ENCODE measurements around the gene DENND1A.

Gene DENND1A

DNA sequence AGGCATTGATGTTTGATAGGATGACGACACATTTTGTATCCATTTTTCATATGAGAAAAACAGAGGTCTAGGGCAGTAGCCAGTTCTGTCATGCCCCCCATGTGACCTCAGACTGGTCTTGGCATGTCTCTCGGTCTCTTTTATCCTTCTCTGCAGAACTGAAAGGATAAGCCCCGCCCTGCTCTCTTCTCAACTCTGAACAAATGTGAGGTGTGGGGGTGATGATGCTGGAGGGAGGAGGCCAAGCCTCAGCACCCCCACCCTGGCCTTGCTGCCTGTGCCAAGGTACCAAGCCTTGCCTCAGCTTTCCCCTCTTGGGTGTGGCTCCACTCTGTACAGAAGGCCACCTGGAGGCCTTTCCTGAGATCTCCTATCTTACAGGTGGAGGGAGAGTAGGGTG lies 593.5 kb downstream of the DENND1A start:
- H3K4me1 ChIP-seq (ENCODE audit: insufficient read depth, low read length, poor library complexity, severe bottlenecking), result peaks cover 16% of the 10 kb centered on the region
- H3K4me3 ChIP-seq (ENCODE audit: low read length, poor library complexity, severe bottlenecking), result no peak overlapping the region
- H3K9me3 ChIP-seq (ENCODE audit: insufficient read depth, low read depth, low read length), result no peaks in the 10 kb centered on the region
- no peak overlapping the region for H3K4me2 ChIP-seq (ENCODE audit: low read depth, low read length, poor library complexity, severe bottlenecking)
- no peaks in the 10 kb centered on the region for H3K27me3 ChIP-seq (ENCODE audit: insufficient read depth, low read length, poor library complexity, severe bottlenecking)
- H3K36me3 ChIP-seq (ENCODE audit: insufficient read depth, low read length), result no peaks in the 10 kb centered on the region
- no peak overlapping the region for H2AFZ ChIP-seq (ENCODE audit: low read length)
- TF ChIP-seq CTCF (conservative IDR thresholded peaks at IDR 0.05; ENCODE audit: low read length) (no peak), EZH2phosphoT487 (IDR thresholded peaks at IDR 0.05; ENCODE audit: borderline replicate concordance) (no peak)
- H3K9ac ChIP-seq (ENCODE audit: low read depth, low read length, poor library complexity, severe bottlenecking), result no peak overlapping the region
- no peaks in the 10 kb centered on the region for H3K79me2 ChIP-seq (ENCODE audit: insufficient read depth, low read length)
- H4K20me1 ChIP-seq (ENCODE audit: insufficient read depth, low read length, poor library complexity, severe bottlenecking), result no peaks in the 10 kb centered on the region
- H3K9me2 ChIP-seq (replicated peaks; ENCODE audit: low read depth, low read length), result no peaks in the 10 kb centered on the region
- H3F3A ChIP-seq (ENCODE audit: low read depth), result no peaks in the 10 kb centered on the region

DNA sequence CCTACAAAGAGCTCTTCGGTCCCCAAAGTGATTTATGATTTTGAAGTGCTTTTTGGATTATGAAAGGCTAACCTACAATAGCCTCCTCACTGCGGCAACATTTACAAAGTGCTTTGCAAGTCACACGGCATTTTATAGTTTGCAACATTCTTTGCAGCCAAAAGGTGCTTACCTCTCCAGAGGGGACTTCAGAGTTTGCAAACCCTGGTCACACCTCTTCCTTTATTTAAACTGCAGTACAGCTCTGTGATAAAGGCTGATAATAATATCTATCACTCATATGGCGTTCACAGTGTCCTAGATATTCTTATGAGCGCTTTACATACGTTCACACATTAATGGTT lies 594.0 kb downstream of the DENND1A start:
- no peak for TF ChIP-seq CTCF (conservative IDR thresholded peaks at IDR 0.05; ENCODE audit: low read length)
- no peak for TF ChIP-seq EZH2phosphoT487 (IDR thresholded peaks at IDR 0.05; ENCODE audit: borderline replicate concordance)
- no peak overlapping the region for H3K4me3 ChIP-seq (ENCODE audit: low read length, poor library complexity, severe bottlenecking)
- no peaks in the 10 kb centered on the region for H3K79me2 ChIP-seq (ENCODE audit: insufficient read depth, low read length)
- H3K27me3 ChIP-seq (ENCODE audit: insufficient read depth, low read length, poor library complexity, severe bottlenecking), result no peaks in the 10 kb centered on the region
- H3F3A ChIP-seq (ENCODE audit: low read depth), result no peaks in the 10 kb centered on the region
- no peaks in the 10 kb centered on the region for H3K9me2 ChIP-seq (replicated peaks; ENCODE audit: low read depth, low read length)
- H4K20me1 ChIP-seq (ENCODE audit: insufficient read depth, low read length, poor library complexity, severe bottlenecking), result no peaks in the 10 kb centered on the region
- no peak overlapping the region for H3K9ac ChIP-seq (ENCODE audit: low read depth, low read length, poor library complexity, severe bottlenecking)
- H3K4me2 ChIP-seq (ENCODE audit: low read depth, low read length, poor library complexity, severe bottlenecking), result no peak overlapping the region
- H3K4me1 ChIP-seq (ENCODE audit: insufficient read depth, low read length, poor library complexity, severe bottlenecking), result peaks cover 11% of the 10 kb centered on the region
- no peaks in the 10 kb centered on the region for H3K9me3 ChIP-seq (ENCODE audit: insufficient read depth, low read depth, low read length)
- no peak overlapping the region for H2AFZ ChIP-seq (ENCODE audit: low read length)
- H3K36me3 ChIP-seq (ENCODE audit: insufficient read depth, low read length), result no peaks in the 10 kb centered on the region

DNA sequence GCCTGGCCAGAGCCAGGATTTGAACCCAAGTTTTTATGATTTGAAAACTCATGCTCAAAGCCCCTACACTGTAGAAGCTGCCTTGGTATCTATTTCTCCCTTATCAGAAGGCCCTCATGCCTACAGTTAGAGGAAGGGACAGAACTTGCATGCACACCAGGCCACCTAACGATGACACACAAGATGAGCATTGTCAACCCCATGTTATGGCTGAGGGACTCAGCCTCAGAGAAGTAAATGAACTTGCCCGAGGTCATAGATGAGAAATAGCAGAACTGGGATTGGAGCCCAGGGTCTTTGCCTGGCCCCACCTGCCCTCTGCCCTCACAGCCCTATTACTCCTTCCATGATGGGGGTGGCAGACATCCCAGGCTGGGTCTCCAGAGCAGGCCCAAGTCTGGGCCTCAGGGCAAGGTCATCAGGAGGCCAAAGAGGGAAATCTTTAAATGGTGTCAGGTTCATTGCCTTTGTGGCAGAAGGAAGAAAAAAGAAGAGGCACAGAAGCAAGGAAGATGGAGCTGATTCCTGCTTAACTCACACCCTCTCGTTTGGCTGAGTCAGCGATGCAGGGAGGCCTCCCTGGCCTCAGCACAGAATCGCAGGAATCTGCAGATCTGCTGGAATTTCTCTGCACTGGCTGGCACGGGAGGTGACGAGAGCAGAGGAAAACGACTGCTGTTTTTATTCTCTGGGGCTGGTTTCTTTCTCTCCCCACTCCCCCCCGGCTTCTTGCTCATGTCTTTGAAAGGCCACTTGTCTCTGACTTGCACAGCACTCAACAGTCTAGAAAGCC lies 594.5 kb downstream of the DENND1A start:
- Histone ChIP-seq H3K79me2 (ENCODE audit: insufficient read depth, low read length) (no peaks in the 10 kb centered on the region), H3K9ac (ENCODE audit: low read depth, low read length, poor library complexity, severe bottlenecking) (no peak overlapping the region), H2AFZ (ENCODE audit: low read length) (no peak overlapping the region), H3K9me2 (replicated peaks; ENCODE audit: low read depth, low read length) (no peaks in the 10 kb centered on the region), H3F3A (ENCODE audit: low read depth) (no peaks in the 10 kb centered on the region), H3K27me3 (ENCODE audit: insufficient read depth, low read length, poor library complexity, severe bottlenecking) (no peaks in the 10 kb centered on the region), H3K36me3 (ENCODE audit: insufficient read depth, low read length) (no peaks in the 10 kb centered on the region), H3K4me1 (ENCODE audit: insufficient read depth, low read length, poor library complexity, severe bottlenecking) (peaks cover 7% of the 10 kb centered on the region), H4K20me1 (ENCODE audit: insufficient read depth, low read length, poor library complexity, severe bottlenecking) (no peaks in the 10 kb centered on the region), H3K4me2 (ENCODE audit: low read depth, low read length, poor library complexity, severe bottlenecking) (no peak overlapping the region), H3K9me3 (ENCODE audit: insufficient read depth, low read depth, low read length) (no peaks in the 10 kb centered on the region), H3K4me3 (ENCODE audit: low read length, poor library complexity, severe bottlenecking) (no peak overlapping the region)
- TF ChIP-seq EZH2phosphoT487 (IDR thresholded peaks at IDR 0.05; ENCODE audit: borderline replicate concordance) (no peak), CTCF (conservative IDR thresholded peaks at IDR 0.05; ENCODE audit: low read length) (no peak)
